LNCaP clone FGC (cell line): Measurements from ENCODE around the gene PWWP2B.

Source experiments
- DNase-seq: peaks from one replicate; pipeline ENCODE4 v3.0.0-alpha.2; 2011; ENCODE audit warnings: low read depth
- H3K4me3 ChIP-seq: 2 replicates; pipeline ENCODE4 v1.5.1; 2011; ENCODE audit warnings: mild to moderate bottlenecking, low read depth, low read length, control low read depth
- CTCF ChIP-seq: IDR thresholded peaks from 2 replicates; pipeline ENCODE4 v1.5.1; 2012; ENCODE audit warnings: mild to moderate bottlenecking; ENCODE audit not compliant: control insufficient read depth, insufficient read depth; ENCODE audit errors: extremely low read depth

The PWWP2B gene

GRCh38 chr10:132436861-132437410 lies 39.9 kb downstream of the PWWP2B start:
- TF ChIP-seq CTCF = no peak
- DNase-seq = no peak
- no peak overlapping the region for H3K4me3 ChIP-seq

GRCh38 chr10:132437541-132437950 lies 40.5 kb downstream of the PWWP2B start:
- DNase-seq = no peak
- no peak overlapping the region for H3K4me3 ChIP-seq
- no peak for TF ChIP-seq CTCF

GRCh38 chr10:132438091-132439024 lies 41.4 kb downstream of the PWWP2B start:
- H3K4me3 ChIP-seq = no peak overlapping the region
- no peak for DNase-seq
- no peak for TF ChIP-seq CTCF

GRCh38 chr10:132439025-132439388 lies 42.0 kb downstream of the PWWP2B start:
- DNase-seq = no peak
- H3K4me3 ChIP-seq = no peak overlapping the region
- no peak for TF ChIP-seq CTCF

- no peak for DNase-seq
- no peak overlapping the region for H3K4me3 ChIP-seq
- no peak for TF ChIP-seq CTCF
These were observed 42.6 kb downstream of the PWWP2B start for GRCh38 chr10:132439424-132440163.

- H3K4me3 ChIP-seq = no peak overlapping the region
- no peak for TF ChIP-seq CTCF
- no peak for DNase-seq
These were observed 44.0 kb downstream of the PWWP2B start for GRCh38 chr10:132440791-132441565.
